Measurements from ENCODE around the gene MST1.

GRCh38 chr3:49727924-49728361, 38.7 kb upstream of the MST1 start:
- TF ChIP-seq EZH2 (IDR thresholded peaks at IDR 0.05; ENCODE audit: borderline replicate concordance, low read length) (no peak), CTCF (conservative IDR thresholded peaks at IDR 0.05 in 1 of 2, IDR thresholded peaks at IDR 0.05 in 1 of 2; ENCODE audit: extremely low read depth in 1 of 2, insufficient read depth in 1 of 2, low read depth in 1 of 2, low read length in 2 of 2) (no peak)

Measured in mammary epithelial cell (primary cell).